GM11168 (cell line): ENCODE measurements around the gene EFCAB6.

ENCODE experiments used
- in situ Hi-C: fragments of 300-500 bp; cut with MboI; formaldehyde crosslinking; loops from one replicate; pipeline ENCODE4 v1.12.0; 2022; ENCODE audit warnings: low sequenced_read_pairs; ENCODE audit not compliant: unreplicated experiment

Gene EFCAB6

GRCh38 chr22:43515411-43515810 lies 296.7 kb downstream of the EFCAB6 start:
- in situ Hi-C loops, result no loop called here

- in situ Hi-C loops, result no loop called here
Measured at GRCh38 chr22:43514476-43515157, 297.5 kb downstream of the EFCAB6 start.

- in situ Hi-C loops, result no loop called here
Measured at GRCh38 chr22:43512279-43512678, 299.8 kb downstream of the EFCAB6 start.

- in situ Hi-C loops, result no loop called here
Measured at GRCh38 chr22:43511276-43511910, 300.7 kb downstream of the EFCAB6 start.

DNA sequence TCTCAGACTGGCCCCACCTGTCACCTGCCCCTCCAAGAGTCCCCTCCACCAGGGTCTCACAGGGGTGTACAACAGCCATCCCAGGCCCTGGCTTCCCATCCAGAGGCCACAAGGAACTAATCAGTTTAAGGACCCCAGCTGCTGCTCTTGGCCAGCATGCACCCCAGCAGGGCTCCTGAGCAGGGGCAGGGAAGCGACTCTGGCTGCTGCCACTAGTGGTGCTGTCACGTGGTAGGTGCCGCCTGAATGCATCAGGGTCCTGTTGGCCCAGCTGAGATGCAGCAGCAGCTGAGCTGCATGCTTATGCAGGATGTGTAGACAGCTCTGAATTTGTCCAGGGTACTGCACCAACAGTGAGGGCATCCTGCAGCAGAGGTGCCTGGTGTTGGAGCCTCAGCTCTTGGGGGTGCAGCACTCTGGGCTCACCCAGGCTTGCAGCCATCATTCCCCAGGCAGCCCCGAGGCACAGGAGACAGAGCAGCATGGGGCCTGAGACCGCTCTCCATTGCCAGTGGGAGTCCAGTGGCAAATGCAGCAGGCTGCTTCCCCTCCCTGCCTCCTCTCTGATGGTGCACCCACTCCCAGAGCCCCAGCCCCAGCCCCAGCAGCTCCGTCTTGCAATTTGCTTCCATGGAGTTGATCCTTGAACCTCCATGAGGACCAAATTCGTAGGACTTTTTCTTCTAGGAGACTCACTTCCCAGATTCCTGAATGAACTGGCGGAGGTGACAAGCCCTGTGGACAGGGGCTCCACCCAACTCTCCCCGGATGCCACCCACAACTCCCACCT lies 301.6 kb downstream of the EFCAB6 start:
- in situ Hi-C loops, result no loop called here

DNA sequence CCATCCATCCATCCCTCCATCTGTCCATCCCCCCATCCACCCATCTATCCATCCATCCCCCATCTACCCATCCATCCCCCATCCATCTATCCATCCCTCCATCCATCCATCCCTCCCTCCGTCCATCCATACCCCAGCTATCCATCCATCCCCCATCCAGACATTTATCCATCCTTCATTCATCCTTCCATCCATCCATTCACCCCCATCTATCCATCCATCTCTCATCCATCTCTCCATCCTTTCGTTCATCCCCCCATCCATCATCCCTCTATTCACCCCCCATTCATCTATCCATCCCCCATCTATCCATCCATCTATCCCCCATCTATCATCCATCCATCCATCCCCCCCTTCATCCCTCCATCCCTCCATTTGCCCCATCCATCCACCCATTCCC lies 302.8 kb downstream of the EFCAB6 start:
- in situ Hi-C loops, result no loop called here

- in situ Hi-C loops, result no loop called here
Measured at GRCh38 chr22:43508489-43508888, 303.6 kb downstream of the EFCAB6 start.

GRCh38 chr22:43507235-43507634 lies 304.9 kb downstream of the EFCAB6 start:
- in situ Hi-C loops, result no loop called here

DNA sequence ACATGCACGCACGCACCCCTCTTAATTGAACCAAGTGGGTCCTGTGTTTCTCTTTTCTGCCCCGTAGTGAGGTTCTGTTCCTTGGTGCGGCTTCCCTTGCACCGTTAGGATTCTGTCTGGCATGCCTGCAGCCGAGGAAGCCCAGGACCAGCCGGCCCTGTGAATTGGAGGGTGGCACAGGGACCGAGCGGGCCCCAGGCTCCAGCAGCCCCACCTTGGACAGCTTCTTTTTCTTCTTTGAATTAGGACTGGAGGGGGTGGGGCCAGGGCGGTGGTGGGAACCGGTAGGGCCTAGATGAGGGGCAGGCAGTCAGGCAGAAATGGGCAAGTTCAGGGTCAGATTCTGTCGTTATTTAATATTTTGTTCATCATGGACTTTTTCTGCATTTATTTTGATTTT lies 305.6 kb downstream of the EFCAB6 start:
- in situ Hi-C loops, result no loop called here

DNA sequence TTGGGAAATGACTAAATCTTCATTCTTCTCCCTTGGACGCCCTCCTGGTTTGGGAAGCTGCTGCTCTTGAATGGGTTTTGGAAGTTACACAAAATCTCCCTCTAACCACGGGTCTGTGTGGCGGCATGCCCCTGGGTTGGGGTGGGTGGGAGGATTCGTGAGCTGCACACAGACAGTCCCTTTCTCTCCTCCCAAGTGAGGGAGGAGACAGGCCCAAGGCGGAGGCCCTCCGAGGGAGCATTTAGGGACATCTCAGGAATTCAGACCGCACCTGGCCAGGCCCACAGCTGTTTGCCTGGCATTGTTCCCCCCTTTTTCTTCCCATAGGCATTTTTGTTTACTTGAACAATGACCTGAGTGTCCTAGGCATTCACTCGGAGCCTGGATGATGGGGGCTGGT lies 306.2 kb downstream of the EFCAB6 start:
- in situ Hi-C loops, result no loop called here

- in situ Hi-C loops, result no loop called here
Measured at GRCh38 chr22:43505423-43505822, 306.7 kb downstream of the EFCAB6 start.

- in situ Hi-C loops, result no loop called here
Measured at GRCh38 chr22:43504666-43505261, 307.3 kb downstream of the EFCAB6 start.

DNA sequence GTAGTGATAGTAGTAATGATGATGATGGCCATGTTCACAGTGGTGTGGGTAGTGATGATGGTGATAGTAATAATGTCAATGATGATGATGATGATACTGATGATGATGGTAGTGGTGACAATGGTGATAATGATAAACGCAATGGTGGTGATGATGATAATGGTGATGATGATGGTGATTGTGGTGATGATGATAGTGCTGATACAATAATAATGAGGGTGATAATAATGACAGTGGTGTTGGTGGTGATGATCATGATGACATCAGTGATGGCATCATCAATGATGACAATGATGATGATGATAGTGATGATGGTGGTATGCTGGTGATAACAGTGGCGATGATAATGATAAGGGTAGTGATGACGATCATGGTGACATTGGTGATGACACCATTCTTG lies 308.0 kb downstream of the EFCAB6 start:
- in situ Hi-C loops, result no loop called here

GRCh38 chr22:43502306-43502874 lies 309.7 kb downstream of the EFCAB6 start:
- in situ Hi-C loops, result no loop called here

DNA sequence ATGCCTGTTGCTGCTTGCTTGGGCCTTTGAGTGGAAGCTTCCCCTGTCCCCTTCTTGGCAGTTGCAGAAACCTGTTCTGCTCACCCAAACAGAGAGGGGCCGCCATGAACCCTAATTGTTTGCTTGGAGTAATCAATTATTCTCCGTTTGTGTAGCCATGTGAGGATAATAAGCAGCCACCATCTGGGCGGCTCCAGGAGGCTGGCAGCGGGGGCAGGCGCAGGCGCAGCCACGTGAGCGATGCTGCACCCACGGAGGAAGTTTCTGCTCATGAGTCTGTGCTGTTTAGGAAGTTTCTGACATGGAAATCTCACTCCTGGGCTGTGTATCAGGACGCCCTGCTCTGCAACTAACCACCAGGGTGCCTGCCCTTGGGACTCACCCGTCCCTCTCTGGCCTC lies 310.2 kb downstream of the EFCAB6 start:
- in situ Hi-C loops, result no loop called here

- in situ Hi-C loops, result no loop called here
Measured at GRCh38 chr22:43500792-43501785, 311.0 kb downstream of the EFCAB6 start.

DNA sequence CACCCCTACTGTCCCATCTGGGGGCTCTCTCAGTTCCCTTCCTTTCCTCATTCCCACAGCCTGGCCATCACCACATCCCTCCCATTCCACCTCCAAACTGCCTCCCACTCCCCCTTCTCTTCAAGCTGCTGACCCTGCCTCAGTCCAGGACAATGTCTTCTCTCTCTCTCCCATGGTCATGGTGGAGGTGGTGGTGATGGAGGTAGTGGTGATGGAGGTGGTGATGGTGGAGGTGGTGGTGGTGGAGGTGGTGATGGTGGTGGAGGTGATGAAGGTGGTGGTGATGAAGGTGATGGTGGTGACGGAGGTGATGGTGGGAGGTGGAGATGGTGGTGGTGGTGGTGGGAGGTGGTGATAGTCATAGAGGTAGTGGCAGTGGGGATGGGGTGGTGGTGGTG lies 313.2 kb downstream of the EFCAB6 start:
- in situ Hi-C loops, result no loop called here

- in situ Hi-C loops, result no loop called here
Measured at GRCh38 chr22:43497956-43498855, 313.9 kb downstream of the EFCAB6 start.
